Brain microvascular endothelial cell (primary cell): Measurements from ENCODE around the gene AKR7A2.
"Not testable (repeated sequence)": the region's sequence is repeated elsewhere in the genome, so short reads cannot be mapped to it uniquely, and the experiment has no call there.

Experiments used
- DNase-seq: peaks from one replicate; pipeline ENCODE4 v3.0.0-alpha.2; 2020
- H3K27ac ChIP-seq: fragments of 250-450 bp; sonication (Bioruptor Pico); 2 replicates; pipeline ENCODE4 v1.5.1; 2020; ENCODE audit warnings: mild to moderate bottlenecking, moderate library complexity
- H3K27me3 ChIP-seq: fragments of 250-450 bp; sonication (Bioruptor Pico); replicated peaks from 2 replicates; pipeline ENCODE4 v1.5.1; 2020; ENCODE audit warnings: mild to moderate bottlenecking
- H3K36me3 ChIP-seq: fragments of 250-450 bp; sonication (Bioruptor Pico); replicated peaks from 2 replicates; pipeline ENCODE4 v1.5.1; 2020; ENCODE audit warnings: mild to moderate bottlenecking
- H3K4me3 ChIP-seq: 2 replicates; pipeline ENCODE4 v1.5.1; 2011; ENCODE audit warnings: low read depth, mild to moderate bottlenecking, control low read depth, low read length, moderate library complexity
- CTCF ChIP-seq: IDR thresholded peaks from 2 replicates; pipeline ENCODE4 v1.5.1; 2011; ENCODE audit warnings: low read depth, mild to moderate bottlenecking, moderate library complexity, low read length, control low read depth, inconsistent platforms; ENCODE audit errors: missing control alignments
- in situ Hi-C: cut with HindIII; loops from 2 replicates; pipeline ENCODE4 v1.10.0; 2017; ENCODE audit warnings: low sequenced_read_pairs, low pct_ligation_motif_present

The AKR7A2 gene

GRCh38 chr1:19307794-19308508 is 4.0 kb downstream of the AKR7A2 start:
- TF ChIP-seq CTCF, result no peak
- Histone ChIP-seq H3K4me3 (no peak overlapping the region), H3K27ac (no peak overlapping the region), H3K27me3 (no peaks in the 10 kb centered on the region), H3K36me3 (peaks cover 38% of the 10 kb centered on the region)
- in situ Hi-C loops, result no loop called here
- DNase-seq, result no peak

- no peak for TF ChIP-seq CTCF
- H3K27me3 ChIP-seq, result no peaks in the 10 kb centered on the region
- DNase-seq, result no peak
- H3K4me3 ChIP-seq, result no peak overlapping the region
- in situ Hi-C loops, result no loop called here
- H3K36me3 ChIP-seq, result peaks cover 41% of the 10 kb centered on the region
- no peak overlapping the region for H3K27ac ChIP-seq
Measured at GRCh38 chr1:19306941-19307340, 5.0 kb downstream of the AKR7A2 start.

- Histone ChIP-seq H3K27me3 (no peaks in the 10 kb centered on the region), H3K4me3 (no peak overlapping the region), H3K27ac (no peak overlapping the region), H3K36me3 (peaks cover 41% of the 10 kb centered on the region)
- DNase-seq, result no peak
- in situ Hi-C loops, result no loop called here
- no peak for TF ChIP-seq CTCF
Measured at GRCh38 chr1:19305880-19306279, 6.1 kb downstream of the AKR7A2 start.

GRCh38 chr1:19304081-19304480 is 7.9 kb downstream of the AKR7A2 start:
- H3K4me3 ChIP-seq, in situ Hi-C loops, DNase-seq, H3K27me3 ChIP-seq, H3K27ac ChIP-seq: not testable (repeated sequence)
- peaks cover 41% of the 10 kb centered on the region for H3K36me3 ChIP-seq

- Histone ChIP-seq H3K36me3 (peaks cover 21% of the 10 kb centered on the region), H3K4me3 (no peak overlapping the region), H3K27me3 (no peaks in the 10 kb centered on the region), H3K27ac (no peak overlapping the region)
- no peak for TF ChIP-seq CTCF
- in situ Hi-C loops, result no loop called here
- no peak for DNase-seq
Measured at GRCh38 chr1:19300211-19300610, 11.7 kb downstream of the AKR7A2 start.

- in situ Hi-C loops, result no loop called here
- TF ChIP-seq CTCF, result no peak
- no peak for DNase-seq
- Histone ChIP-seq H3K4me3 (no peak overlapping the region), H3K27me3 (no peaks in the 10 kb centered on the region), H3K27ac (no peak overlapping the region), H3K36me3 (peaks cover 4% of the 10 kb centered on the region)
Measured at GRCh38 chr1:19294638-19295037, 17.3 kb downstream of the AKR7A2 start.
